Hematopoietic multipotent progenitor cell treated with erythropoietin and hydrocortisone succinate and interleukin-3 and kit ligand, for 4 days (in vitro differentiated cells): ENCODE measurements around the gene INSYN2B.

Experiments
- DNase-seq: peaks from one replicate; pipeline ENCODE4 v3.0.0-alpha.2; 2015

INSYN2B gene

GRCh38 chr5:169980418-169981053 is at the start of gene INSYN2B:
INSYN2B (minus strand) TSS chr5:169980495; CDS start chr5:169883898, 96,597 bp downstream.
- DNase-seq, result peak; percentile 80

DNA sequence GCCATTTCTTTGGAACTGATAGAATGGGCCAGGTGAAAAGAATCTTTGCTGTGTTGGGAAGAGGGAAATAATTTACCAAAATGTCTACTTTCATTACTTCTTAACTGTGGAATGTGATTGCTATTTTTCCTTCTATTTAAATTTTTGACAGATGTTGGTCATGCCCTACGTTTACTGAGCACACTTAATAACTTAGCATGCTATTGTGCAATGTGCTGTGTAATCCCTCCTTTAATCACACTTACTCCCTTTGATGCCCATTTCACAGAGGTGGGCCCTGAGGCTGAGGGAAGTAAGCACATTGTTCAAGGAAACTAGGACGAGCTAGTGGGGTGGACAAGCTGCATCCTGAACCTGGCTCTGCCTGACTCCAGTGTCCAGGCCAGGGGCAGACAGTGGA is 47.8 kb upstream of the INSYN2B start:
- DNase-seq, result no peak

DNA sequence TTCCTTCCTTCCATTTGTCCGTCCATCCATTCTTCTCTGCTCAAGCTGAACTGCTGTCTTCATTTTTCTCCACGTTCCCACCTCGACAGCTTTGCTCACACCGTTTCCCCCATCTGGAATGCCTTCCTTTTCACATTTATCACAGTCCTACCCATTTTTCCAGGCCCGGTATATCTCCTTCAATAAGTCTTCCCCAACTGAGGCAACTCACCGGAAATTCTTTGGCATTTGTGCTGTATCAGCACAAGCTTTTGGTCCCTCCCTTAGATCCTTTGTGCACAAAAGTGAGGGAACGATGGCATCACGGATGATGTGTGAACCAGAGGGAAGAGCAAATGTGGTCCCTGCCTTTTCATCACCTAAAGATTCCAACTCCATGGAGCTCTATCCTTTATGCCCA is 45.6 kb upstream of the INSYN2B start:
- no peak for DNase-seq

DNA sequence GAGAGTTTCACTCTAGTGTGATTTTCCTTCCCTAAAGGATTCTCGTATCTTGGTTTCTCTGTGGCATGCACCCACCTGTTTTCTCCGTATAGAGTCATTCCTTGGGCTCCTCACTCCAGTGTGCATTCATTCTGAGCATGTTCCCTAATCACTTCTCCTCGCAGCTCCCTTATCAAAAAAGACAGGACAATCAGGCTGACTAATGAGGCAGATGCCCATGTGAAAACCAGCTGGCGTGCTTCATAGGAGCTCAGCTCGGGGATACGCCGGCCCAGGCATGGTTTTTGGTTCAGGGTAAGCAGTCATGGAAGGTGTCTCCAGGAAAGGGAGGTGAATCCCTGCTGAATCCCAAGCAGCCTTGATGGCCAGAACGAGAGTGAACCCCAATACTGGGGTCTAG is 41.2 kb upstream of the INSYN2B start:
- no peak for DNase-seq

GRCh38 chr5:170020423-170020822 is 40.1 kb upstream of the INSYN2B start:
- DNase-seq, result no peak

DNA sequence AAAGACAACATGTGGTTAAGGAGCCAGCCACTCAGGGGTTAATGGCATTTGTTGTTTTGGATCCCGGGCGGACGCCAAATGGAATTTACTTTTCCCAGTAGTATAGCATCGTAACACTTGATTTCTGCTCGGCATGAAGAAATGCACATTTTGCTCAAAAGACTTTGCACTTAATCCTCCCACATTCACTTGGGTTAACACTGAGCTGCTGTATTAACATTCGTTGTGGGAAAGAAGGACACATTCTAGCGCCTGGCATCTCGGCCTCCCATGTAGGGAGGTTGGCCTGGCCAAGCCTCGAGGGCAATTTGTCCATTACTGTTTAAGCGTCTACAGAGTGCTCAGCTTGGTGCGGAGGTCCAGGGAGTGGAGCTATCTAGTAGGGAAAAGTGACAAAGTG is 32.3 kb upstream of the INSYN2B start:
- DNase-seq, result no peak

DNA sequence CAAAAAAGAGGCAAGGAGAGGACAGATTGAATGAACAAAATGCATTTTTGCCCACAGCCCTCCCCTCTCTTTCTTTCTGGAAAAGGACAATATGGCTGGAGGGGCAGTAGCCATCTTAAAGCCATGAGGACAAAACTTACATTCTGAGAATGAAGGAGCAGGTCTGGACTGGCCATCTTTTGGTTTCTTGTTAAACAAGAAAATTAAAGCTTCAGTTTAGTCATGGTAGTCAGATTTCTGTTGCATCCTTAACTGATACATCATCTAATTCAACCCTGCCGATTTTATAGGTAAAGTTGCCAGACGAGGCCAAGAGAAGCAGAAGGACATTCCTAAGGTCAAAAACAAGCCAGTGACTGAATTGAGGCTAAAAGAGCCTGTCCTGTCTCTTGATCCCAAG is 31.5 kb upstream of the INSYN2B start:
- no peak for DNase-seq

GRCh38 chr5:170010595-170010994 is 30.3 kb upstream of the INSYN2B start:
- DNase-seq, result no peak

- no peak for DNase-seq
These were observed 28.1 kb upstream of the INSYN2B start for GRCh38 chr5:170008376-170008775.

DNA sequence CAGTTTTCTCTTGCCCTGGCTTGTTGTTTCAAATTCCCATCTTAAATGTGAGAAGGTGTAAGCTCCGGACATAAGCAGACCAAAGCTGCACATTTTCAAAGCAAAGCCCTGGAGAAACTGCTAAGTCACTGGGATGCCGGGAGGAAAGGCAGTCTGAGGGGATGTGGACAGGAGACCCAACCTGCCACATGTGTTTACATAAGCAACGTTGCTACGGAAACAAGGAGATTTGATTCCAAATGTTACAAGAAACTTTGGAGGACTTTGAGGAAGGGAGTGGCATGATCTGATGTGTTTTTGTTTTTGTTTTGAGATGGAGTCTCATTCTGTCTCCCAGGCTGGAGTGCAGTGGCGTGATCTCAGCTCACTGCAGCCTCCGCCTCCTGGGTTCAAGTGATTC is 25.7 kb upstream of the INSYN2B start:
- DNase-seq, result no peak

GRCh38 chr5:170000155-170000554 is 19.9 kb upstream of the INSYN2B start:
- DNase-seq, result no peak

GRCh38 chr5:169999621-170000020 is 19.3 kb upstream of the INSYN2B start:
- DNase-seq, result no peak

- no peak for DNase-seq
These were observed 17.5 kb upstream of the INSYN2B start for GRCh38 chr5:169997798-169998197.

DNA sequence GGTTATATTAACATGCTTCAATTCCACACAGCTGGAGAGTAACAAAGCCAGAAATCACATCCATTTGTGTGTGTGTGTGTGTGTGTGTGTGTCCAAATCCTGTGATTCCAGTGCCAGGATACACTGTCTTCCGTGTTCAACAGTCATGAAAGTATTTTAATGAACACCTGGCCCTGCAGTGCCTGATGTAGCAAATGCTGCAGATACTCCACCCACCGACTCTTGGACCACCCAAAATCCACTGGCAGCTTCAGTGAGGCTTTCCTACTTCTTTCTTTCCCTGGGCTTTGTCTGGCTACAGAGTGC is 13.1 kb upstream of the INSYN2B start:
- no peak for DNase-seq

DNA sequence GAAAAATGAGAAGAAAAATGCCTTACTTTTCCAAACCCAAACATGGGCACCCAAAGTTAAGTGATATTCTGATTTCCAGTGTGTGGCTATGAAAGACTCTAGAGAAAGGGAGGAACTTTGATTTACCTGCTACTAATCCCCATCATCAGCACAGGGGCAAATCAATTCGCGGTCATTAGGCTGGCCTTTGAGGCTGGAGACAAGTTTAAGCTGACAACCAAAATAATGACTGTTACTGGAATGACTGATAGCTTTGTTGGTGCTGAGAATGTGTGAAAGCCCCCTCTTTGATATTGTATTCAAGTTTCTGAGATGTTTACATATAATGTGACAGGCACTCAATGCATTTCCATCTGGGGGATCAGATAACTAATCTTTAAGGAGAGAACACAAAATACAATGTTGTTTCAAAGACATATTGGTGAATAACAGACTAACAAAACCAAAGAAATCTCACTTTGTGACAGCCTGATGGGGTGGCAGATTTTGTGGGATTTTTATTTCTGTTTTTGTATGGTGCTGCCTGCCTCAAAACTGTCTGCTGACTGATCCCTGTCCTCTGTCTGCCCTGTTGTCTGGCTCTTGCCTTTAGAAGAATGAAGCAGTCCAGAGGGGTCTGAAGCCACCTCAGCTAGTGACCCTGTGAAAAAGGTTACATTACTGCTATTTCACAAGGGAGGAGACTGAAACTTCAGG is 12.6 kb upstream of the INSYN2B start:
- DNase-seq, result no peak

DNA sequence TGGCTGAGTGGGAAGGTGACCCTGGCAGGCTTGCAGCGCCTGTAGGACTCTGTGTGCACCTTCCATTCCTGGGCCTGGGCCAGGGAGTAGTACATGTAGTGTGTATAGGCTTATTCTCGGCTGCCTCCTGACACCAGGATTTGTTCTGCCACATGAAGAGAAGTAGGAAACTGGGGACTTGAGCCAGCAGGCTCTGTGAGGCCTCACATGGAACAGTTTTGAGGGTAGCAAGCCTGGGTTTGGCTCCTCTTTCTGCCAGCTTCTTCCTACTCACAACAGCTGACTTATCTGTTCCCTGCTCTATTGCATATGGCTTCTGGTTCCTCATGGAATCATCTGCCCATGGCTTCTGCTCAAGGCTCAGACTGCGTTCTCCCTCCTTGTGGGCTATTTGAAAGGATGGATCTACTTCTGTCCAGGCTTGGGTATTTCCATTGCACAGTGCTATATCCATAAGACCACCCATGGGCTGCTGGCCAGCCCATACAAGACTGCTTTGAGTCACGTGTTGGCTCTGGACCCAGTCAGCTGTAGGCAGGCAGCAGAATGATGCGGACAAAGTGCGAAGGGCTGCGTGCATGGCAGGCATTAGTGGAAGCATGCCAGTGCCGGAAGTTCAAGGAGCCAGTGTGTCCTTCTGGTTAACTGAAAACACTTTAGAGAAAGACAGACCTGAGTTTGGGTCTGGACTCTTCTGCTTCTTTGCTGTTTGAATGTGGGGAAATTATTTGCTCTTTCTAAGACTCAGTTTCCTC is 11.0 kb upstream of the INSYN2B start:
- DNase-seq, result no peak

DNA sequence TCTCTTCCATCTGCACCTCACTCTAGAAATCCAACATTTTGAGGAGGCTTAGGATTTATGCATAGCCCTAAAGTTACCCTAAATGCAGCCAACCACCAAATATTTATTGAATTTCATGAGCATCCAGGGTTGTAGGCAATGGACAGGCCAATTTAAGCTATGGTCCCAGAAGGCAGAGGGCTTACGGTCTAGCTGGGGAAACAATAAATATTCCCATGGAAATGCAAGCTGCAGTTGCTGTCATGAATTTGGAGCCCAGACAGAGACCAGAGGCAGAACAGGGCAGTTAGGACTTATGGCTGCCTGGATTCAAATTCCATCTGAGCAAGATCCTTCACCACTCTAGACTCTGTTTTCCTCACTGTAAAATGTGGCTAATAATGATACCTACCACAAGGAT is 9.1 kb upstream of the INSYN2B start:
- no peak for DNase-seq

DNA sequence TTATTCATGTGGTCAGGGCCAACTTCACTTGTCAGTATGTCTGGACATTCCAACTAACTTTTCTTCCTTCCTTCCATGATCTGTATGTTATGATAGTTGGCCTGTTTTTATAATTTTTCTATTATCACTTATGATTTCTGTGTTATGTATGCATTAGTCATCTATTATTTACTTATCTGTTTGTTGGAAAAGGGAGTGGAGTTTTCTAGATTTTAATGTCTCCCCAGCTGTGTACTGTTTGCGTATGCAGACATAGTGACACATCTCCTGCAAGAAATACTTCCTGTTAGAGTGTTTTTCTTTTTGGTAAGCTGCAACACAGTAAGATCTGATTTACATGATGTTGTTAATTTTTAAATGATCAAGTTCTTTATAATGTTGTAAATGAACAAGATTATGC is 8.7 kb upstream of the INSYN2B start:
- DNase-seq, result no peak

GRCh38 chr5:169988206-169988605 is 7.9 kb upstream of the INSYN2B start:
- peak; percentile 52 for DNase-seq

GRCh38 chr5:169979871-169980270 is 424 bp downstream of the INSYN2B start:
- DNase-seq, result no peak

GRCh38 chr5:169978714-169979113 is 1.6 kb downstream of the INSYN2B start:
- DNase-seq, result no peak

GRCh38 chr5:169974121-169974770 is 6.0 kb downstream of the INSYN2B start:
- DNase-seq, result no peak

GRCh38 chr5:169973056-169973455 is 7.2 kb downstream of the INSYN2B start:
- DNase-seq, result no peak

- no peak for DNase-seq
These were observed 8.5 kb downstream of the INSYN2B start for GRCh38 chr5:169971780-169972179.
